T1000 (cell line): ENCODE results near the gene GATA2.

Experiments
- DNase-seq: peaks from one replicate; lab custom pipeline; 2025; ENCODE audit warnings: mixed read lengths; lab: John Stamatoyannopoulos, UW

GATA2 gene

GRCh38 chr3:128456776-128457715, 36.0 kb downstream of the GATA2 start:
- DNase-seq = no peak

GRCh38 chr3:128455786-128456748, 36.9 kb downstream of the GATA2 start:
- no peak for DNase-seq

GRCh38 chr3:128455116-128455515, 37.9 kb downstream of the GATA2 start:
- no peak for DNase-seq

DNA sequence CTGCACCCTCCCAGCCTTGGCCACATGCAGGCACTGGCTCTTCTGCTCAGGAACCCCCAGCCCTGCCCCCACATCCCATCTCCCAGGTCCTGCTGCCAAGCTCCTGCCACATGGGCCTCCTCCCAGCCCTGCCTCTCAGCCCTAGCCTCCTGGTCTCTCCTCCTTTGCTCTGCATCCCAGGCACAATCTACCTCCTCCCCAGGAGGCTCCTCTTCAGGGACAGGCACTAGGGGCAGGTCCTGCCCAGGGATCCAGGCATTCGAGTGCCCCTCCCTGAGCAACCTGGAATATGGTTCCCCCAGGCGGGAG, 38.7 kb downstream of the GATA2 start:
- DNase-seq = no peak

DNA sequence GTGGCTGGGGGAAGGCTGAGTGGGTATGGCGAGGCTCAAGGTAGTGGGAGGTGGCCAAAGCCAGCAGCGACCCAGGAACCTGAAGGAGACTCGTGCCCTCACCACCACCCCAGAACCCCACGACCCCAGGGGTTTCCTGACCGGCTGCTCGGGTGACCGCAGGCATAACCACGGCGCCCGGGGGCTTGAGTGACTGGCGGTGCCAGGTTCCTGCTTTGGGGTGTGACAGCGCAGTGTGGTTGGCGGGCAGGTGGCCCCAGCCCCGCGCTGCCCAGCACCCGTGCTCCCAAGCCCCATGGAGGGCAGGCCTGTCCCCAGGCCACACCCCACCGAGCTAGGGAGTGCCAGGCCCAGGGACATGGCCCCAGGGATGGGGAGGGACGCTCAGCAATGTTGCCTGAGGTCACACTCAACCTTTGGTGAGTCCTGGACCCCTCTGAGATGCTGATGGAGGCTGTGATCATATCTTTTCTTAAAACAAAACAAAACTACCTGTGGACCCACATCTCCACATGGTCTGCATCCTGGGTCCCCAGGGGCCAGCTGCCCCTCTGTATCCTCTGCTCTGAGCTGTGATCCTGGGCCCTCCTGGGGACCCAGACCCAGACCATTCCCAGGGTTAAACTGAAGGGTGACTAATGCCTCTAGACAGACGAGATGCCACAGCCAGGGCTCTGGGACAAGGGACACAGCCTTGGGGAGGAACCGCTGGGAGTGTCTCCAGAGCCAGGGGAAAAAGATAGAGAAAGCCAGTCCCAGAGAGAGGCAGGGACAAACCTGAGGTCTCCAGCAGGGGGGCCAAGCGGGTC, 39.3 kb downstream of the GATA2 start:
- no peak for DNase-seq

DNA sequence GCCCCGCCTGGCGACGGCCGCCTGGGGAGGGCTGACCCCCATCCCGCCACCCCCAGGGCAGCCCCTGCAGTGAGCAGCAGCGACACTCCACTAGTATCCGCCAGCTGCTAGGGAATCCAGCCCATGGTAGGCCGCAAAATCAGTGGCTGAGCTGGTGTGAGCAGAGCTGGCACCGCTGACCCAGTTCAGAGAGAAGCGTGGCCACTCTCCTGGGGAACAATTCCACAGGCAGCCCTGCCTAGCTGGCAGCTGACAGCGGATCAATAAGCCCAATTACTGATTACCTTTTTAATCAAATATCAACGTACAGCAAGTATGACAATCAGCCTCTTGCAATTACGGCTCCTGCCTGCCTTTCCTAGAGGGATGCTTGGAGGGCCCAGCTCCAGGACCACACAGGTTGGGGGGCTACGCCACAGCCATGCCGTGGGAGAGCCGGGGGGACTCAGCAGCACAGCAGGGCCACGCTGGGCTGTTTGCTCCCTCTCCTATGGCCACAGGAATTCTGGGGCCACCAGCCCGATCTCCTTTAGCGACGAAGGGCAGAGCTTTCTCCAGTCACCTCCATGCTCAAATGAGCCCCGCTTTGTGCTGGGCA, 40.2 kb downstream of the GATA2 start:
- no peak for DNase-seq

DNA sequence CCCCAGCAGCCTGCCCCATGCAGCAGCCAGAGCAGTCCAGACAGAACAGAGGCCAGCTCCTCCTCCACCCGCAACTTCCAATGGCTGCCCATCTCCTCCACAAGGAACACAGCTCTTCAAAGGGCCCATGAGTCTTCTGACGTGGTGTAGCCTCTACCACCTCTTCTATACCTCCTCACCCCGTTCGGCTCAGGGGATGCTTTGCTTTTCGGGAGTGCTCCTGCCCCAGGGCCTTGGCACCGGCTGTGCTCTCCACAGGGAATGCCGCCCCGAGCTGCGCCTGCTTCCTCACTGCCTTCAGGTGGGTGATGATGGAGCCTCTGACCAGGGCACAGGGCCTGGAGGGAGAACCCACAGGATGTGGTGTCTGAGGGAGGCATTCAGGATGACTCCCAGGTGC, 40.9 kb downstream of the GATA2 start:
- DNase-seq = no peak

- no peak for DNase-seq
These were observed 43.8 kb downstream of the GATA2 start for GRCh38 chr3:128449111-128449638.

GRCh38 chr3:128448491-128448890, 44.5 kb downstream of the GATA2 start:
- no peak for DNase-seq

DNA sequence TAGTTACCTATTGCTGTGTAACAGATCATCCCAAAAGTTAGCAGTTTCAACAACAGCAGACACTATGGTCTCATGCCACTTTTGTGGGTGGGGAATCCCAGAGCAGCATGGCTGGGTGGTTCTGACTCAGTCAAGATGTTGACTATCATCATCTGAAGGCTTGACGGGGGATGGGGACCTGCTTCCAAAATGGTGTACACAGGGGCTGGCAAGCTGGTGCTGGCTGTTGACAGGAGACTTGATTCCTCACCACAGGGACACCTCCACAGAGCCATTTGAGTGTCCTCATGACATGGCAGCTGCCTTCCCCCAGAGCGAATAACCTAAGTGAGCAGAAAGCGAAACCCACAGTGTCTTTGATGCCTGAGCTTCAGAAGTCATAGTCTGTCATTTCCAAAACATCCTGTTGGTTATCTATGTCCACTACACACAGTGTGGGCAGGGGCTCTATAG, 45.4 kb downstream of the GATA2 start:
- no peak for DNase-seq

- DNase-seq = no peak
These were observed 46.2 kb downstream of the GATA2 start for GRCh38 chr3:128446821-128447220.

- no peak for DNase-seq
These were observed 47.6 kb downstream of the GATA2 start for GRCh38 chr3:128445357-128445756.

DNA sequence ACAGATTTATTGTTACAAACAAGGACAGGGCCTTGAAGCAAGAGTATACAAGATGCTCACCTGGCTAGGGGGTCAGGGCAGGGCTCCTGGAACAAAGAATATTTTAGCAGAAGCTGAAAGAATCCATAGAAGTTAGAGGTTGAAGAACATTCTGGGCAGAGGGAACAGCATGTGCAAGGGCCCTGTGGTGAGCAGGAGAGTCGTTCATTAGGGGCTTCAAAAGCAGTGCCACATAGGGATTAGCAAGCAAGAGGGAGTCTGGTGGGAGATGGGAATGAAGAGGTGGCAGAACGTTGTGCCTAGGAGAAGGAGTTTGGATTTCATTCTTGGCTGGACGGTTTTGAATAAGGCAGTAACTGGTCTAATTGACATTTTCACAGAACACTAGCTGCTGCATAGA, 49.2 kb downstream of the GATA2 start:
- DNase-seq = no peak

GRCh38 chr3:128442949-128443348, 50.1 kb downstream of the GATA2 start:
- DNase-seq = no peak

- DNase-seq = no peak
These were observed 50.9 kb downstream of the GATA2 start for GRCh38 chr3:128442070-128442469.

- DNase-seq = peak; percentile 10
These were observed 53.8 kb downstream of the GATA2 start for GRCh38 chr3:128439226-128439625.

DNA sequence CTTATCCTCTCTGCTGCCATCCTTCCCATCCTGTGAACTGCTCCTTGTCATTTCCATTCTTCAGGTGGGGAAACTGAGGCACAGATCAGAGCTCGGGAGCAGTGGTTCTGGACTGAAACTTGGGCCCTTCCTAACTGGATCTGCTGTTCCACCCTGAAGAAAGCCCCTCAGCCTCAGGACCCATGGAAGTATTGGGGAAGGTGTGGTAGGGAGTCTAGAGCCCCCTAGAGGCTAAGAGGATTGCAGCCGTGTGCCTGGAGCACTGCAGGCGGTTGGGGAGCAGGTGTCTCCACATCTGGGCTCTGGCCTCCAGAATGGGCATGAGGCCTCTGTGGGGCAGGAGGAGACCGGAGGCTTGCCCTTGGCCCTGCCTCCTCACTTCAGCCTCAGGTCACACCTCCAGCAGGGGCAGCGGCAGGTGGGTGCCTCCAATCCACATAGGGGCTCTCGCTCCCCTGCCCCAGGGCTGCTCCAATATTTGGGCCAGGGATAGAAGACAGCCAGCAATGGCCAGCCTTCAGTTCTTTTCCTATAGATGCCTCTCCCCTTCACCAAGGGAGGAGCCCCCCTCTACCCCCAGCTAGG, 54.4 kb downstream of the GATA2 start:
- DNase-seq = no peak

GRCh38 chr3:128436214-128436613, 56.8 kb downstream of the GATA2 start:
- no peak for DNase-seq

DNA sequence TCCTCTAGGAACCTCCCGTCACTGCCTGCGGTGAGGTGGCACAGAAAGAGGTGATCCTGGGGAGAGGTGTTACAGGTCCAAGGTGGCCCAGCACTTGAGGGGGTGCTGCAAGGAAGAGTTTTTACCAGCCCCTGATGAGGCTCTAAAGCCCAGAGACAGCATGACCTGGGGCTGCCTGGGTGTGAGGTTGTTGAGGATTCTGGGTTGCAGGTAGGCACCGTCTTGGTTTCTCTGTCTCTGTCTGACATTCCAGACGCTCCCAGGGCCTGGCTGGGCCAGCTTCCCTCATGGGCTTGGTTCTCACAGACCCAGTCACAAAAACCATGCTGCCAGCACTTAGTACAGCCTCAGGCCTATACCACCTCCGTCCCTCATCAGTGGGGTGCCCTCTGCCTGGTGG, 57.4 kb downstream of the GATA2 start:
- no peak for DNase-seq

GRCh38 chr3:128435058-128435457, 57.9 kb downstream of the GATA2 start:
- no peak for DNase-seq

- DNase-seq = no peak
These were observed 58.5 kb downstream of the GATA2 start for GRCh38 chr3:128434524-128434923.
